HG03175 (cell line): Measurements from ENCODE around the gene ZNF107.
"Not testable (repeated sequence)": the region's sequence is repeated elsewhere in the genome, so short reads cannot be mapped to it uniquely, and the experiment has no call there.

ENCODE experiments used
- ATAC-seq: cut with Tn5 transposase; IDR thresholded peaks from one replicate; pipeline ENCODE4 v1.9.1; 2021; ENCODE audit warnings: mild to moderate bottlenecking, moderate library complexity; ENCODE audit not compliant: unreplicated experiment

Gene ZNF107

DNA sequence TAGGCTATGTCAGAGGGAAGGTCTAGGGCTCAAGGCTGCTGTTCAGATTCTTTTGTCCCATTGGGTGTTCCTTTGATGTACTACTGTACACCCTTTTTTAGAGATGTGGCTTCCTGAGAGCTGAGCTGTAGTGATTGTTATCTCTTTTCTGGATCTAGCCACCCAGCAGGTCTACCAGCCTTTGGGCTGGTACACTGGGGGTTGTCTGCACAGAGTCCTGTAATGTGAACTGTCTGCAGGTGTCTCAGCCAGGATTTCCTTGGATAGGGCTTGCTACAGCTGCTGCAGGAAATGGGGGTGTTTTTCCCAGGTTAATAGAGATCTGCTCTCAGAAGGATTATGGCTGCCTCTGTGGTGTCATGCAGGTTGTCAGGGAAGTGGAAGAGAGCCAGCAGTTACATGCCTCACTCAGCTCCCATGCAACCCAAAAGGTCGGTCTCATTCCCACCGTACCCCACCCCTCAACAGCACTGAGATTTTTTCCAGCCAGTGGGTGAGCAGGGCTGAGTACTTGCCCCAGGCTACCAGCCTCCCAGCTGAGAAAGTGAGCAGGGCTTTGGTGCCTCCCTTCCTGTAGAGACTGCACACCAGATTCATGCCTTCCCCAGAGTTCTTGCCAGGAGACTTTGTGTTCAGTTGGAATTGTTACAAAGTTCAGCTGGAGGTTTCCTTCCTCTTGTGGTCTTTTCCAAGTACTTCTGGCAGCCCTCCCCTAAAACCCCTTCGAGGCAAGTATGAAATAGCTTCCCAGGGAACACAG, 63.3 kb downstream of the ZNF107 start:
- no peak for ATAC-seq

DNA sequence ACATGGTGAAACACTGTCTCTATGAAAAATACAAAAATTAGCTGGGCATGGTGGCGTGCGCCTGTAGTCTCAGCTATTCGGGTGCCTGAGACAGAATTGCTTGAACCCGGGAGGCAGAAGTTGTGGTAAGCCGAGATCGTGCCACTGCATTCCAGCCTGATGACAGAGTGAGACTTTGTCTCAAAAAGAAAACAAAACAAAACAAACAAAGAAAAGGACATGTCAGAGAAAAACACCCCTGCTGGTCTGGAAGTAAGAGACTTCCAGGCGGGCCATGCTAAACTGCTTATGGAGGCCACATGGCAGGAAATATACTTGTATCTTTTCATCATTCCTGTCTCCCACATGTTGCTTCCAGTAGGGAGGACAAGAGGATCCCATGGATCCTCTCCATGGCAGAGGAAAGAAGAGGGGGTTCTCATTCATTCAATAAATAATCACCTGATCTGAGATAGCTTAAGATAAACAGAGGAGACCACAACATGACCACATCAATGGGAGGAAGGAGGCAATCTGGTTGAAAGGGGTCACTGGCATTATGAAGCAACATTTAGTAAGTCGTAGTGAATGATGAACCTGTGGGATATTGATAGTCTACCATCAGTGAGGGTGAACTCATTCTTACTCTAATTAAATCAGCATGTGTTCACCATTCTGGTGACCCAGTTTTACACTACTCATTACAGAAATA, 67.8 kb downstream of the ZNF107 start:
- ATAC-seq, result no peak

DNA sequence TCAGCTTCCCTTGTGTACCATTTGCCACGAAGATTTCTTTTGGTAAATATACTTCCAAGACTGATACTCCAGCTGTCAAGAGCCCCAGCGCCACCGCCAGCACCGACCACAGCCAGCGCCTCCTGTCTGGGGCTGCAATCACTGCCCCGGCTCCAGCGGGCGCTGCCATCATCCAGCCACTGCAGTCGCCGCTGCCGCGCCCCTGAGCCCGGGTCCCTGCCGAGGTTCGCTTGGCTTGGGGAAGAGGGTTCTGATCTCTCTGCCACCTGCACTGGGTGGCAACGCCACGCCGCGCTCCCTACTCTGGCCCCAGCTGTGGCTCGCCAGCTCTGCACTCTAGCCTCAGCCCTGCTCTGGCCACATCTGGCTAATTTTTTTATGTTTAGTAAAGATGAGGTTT, 70.6 kb downstream of the ZNF107 start:
- ATAC-seq, result no peak

DNA sequence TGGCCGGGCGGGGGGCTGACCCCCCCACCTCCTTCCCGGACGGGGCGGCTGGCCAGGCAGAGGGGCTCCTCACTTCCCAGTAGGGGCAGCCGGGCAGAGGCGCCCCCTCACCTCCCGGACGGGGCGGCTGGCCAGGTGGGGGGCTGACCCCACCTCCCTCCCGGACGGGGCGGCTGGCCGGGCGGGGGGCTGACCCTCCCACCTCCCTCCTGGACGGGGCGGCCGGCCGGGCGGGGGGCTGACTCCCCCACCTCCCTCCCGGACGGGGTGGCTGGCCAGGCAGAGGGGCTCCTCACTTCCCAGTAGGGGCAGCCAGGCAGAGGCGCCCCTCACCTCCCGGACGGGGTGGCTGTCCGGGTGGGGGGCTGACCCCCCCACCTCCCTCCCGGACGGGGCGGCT, 72.5 kb downstream of the ZNF107 start:
- not testable (repeated sequence) for ATAC-seq

DNA sequence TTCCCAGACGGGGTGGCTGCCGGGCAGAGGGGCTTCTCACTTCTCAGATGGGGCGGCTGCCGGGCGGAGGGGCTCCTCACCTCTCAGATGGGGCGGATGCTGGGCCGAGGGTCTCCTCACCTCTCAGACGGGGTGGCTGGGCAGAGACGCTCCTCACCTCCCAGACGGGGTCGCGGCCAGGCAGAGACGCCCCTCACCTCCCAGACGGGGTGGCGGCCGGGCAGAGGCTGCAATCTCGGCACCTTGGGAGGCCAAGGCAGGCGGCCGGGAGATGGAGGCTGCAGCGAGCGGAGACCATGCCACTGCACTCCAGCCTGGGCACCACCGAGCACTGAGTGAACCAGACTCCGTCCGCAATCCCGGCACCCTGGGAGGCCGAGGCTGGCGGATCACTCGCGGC, 73.0 kb downstream of the ZNF107 start:
- not testable (repeated sequence) for ATAC-seq

DNA sequence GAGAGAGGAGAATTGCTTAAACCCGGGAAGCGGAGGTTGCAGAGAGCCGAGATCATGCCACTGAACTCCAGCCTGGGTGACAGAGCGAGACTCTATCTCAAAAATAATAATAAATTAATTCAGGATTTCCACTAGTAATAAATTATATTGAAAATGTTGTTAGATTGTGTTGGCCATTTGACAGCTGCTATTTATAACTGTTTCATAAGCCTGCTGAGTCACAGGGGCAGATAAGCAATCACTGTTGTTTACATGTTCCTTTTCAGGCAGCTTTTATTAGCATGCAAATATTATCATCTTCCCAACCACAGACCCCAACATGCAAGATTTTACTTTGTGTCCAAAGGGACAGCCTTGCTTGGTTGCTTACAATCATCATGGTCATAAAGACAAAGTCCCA, 78.7 kb downstream of the ZNF107 start:
- no peak for ATAC-seq

DNA sequence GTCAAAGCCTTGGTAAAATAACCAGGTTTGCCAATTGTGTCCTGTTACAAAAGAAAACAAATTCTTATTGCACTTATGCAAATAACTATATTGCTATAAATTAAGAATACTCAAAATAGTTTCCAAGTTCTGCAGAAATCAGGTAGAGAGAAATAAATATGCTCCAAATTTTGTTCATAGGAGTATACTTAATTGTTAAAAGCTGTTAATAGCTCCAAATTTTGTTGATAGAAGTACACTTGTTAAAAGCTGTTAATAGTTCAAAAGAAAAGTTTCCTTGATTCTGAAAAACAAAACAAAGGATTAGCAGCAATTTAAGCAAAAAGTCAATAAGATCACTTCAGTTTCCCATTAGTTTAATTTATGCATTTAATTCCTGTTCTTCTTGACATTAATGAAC, 81.9 kb downstream of the ZNF107 start:
- ATAC-seq, result no peak

DNA sequence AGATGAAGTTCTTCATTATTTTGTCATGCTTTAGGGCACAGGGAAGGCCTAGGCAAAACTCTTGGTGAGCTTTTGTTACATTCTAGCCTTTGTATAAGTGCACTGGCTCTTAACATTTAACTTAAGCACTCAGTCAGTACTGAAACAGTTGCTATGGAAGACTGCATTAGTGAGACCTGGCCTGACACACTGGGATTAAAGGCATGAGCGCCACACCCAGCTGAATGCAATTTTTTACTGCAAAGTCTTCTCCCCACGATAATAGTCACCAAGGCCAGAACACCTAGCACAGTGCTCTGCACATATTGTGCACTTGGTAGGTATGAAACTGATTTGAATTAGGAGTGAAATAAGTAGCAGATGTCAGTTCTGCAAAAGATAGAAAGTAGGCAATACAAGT, 87.1 kb downstream of the ZNF107 start:
- no peak for ATAC-seq

DNA sequence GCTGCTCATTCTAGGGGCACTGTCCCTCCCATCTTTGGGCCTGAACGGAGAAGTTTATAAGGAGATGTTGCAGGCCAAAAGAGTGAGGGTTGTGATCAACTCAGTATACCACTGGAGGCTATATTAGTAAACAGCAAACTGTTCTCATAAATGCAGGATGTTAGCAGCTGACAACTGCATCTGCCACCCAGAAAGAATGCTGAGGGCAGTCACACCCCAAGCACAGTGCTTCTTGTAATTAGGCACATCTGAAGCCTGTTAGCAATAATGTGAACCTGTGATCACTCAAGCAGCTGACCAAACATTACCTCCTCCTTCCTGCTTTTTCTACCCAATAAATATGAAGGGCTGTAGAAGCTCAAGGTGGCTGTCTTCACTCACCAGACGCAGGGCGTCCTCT, 89.9 kb downstream of the ZNF107 start:
- no peak for ATAC-seq

DNA sequence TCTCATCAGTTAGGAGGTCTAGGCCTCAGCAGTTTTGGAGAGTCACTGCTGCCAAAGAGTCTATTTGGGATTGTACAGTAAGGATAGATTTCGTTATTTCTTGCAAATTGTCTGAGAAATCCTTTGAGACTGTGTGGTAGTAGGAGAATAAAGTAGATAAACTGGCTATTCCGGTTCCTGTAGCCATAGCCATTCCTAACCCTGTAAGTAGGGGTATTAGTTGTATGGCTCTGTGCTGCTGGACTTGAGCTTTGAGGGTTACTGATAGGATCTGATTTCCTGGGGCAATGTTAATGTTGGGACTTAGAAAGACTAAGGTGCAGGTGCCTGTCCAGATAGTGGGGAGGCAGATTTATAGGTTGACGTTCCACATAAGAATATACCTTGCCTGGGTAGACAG, 92.2 kb downstream of the ZNF107 start:
- ATAC-seq, result no peak
